NCI-H526 (cell line): ENCODE data around the gene FAM156A.
"Not testable (repeated sequence)": the region's sequence is repeated elsewhere in the genome, so short reads cannot be mapped to it uniquely, and the experiment has no call there.

Experiments
- DNase-seq, 2 experiments: peaks; one replicate each; lab custom pipeline; 2025; lab: John Stamatoyannopoulos, UW

The FAM156A gene

DNA sequence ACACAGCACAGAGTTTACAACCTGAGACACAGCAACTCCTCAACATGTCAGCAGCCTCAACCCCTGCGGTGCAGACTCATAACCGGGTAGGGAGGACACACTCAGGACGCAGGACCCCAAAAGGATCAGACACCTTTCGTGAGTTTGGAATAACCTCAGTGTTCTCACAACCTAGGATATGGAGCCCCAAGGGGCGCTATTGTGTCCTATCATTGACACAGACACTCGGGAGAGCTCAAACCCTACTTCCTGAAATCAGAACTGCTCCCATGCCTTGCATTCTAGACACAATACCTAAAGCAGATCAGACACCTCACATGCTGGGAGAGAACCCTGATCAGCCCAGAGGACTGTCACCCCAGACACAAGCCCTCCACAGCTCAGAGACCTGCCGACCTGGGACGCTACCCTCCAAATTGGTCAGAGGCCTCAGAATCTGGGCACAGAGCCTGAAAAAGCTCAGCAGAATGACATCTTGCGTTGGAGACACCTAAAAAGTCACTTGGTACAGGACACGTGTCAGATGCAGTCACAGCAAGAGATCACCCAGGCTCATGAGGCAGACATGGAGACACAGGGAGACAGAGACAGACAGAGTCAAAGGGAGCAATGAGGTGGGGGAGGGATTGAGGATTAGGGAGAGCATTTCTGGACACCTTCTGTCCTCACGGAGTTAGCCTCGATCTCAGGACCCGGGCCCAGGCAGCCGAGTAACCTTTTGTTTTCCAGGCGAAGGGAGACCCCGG is 8.8 kb upstream of the FAM156A start:
- not testable (repeated sequence) for DNase-seq

- DNase-seq: not testable (repeated sequence)
Observed at GRCh38 chrX:52958961-52959360, 643 bp upstream of the FAM156A start.

DNA sequence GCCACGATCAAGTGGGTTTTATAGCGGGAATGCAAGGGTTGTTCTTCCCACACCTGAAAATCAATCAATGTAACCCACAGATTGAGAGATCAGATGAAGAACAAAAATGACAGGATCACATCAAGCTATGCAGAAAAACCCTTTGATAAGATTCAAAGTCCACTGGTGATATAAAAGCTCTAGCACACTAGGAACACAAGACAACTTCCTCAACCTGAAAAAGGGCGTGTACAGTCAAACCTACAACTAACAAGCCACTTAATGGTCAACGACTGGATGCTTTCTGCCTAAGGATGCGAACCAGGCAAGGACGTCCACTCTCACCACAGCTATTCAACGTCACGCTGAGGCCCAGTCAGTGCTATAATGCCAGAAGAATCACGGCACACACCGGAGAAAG is 8.4 kb downstream of the FAM156A start:
- DNase-seq: not testable (repeated sequence)

DNA sequence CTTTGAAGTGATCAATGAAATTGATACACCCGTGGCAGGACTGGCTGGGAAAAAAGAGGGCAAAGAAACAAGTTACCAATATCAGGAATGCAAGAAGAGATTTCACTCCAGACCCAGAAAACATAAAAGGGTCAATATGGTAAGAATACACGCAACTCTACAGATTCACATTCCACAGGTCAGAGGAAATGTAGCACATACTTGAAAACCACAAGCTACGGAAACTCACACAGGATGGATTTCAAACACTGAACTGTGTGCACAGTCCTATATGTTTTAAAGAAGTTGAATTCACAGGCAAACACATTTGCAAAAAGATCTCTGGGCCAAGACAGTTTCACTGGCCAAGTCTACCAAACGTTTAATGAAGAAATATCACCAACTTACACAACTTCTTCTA is 9.0 kb downstream of the FAM156A start:
- not testable (repeated sequence) for DNase-seq

DNA sequence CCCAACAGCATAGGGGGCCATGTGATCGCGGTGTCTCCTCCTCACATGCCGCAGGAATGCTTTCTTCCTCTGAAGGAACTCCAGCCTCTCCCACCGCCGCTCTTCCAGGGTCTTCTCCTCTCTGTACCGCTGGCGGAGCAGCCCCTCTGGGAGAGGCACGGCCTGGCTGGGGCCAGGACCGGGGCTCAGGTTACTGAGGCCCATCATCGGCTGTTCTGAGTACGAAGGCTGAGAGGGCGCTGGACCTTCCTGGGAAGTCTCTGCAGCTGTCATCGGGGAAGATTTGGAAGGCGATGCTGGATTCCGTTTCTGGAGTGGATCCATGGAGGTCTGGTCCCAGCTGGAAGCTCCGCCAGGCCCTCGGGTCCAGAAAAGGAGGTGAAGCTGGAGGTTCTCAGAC is 10.1 kb downstream of the FAM156A start:
- DNase-seq: not testable (repeated sequence)

GRCh38 chrX:52947501-52947900 is 10.8 kb downstream of the FAM156A start:
- DNase-seq: not testable (repeated sequence)

GRCh38 chrX:52945838-52946494 is 12.4 kb downstream of the FAM156A start:
- DNase-seq: not testable (repeated sequence)

- DNase-seq: not testable (repeated sequence)
Observed at GRCh38 chrX:52941728-52942127, 16.6 kb downstream of the FAM156A start.

- DNase-seq: not testable (repeated sequence)
Observed at GRCh38 chrX:52940704-52941103, 17.6 kb downstream of the FAM156A start.

- not testable (repeated sequence) for DNase-seq
Observed at GRCh38 chrX:52935470-52935784, 22.9 kb downstream of the FAM156A start.

GRCh38 chrX:52934704-52935469 is 23.4 kb downstream of the FAM156A start:
- peak; percentile 89 to 96 for DNase-seq

GRCh38 chrX:52933976-52934703 is 24.2 kb downstream of the FAM156A start:
- no peak for DNase-seq

DNA sequence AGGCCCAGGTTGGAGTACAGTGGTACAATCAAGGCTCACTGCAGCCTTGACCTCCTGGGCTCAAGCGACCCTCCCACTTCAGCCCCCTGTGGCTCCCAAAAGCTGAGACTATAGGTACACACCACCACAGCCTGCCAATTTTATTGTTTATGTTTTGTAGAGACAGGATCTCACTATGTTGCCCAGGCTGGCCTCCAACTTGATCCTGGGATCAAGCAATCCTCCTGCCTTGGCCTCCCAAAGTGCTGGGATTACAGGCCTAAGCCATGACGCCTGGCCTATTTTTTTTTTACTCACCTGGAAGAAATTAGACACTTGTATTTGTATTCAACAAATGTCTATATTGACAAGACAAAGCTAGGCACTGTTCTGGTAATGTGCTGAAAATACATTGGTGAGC is 25.1 kb downstream of the FAM156A start:
- no peak for DNase-seq

DNA sequence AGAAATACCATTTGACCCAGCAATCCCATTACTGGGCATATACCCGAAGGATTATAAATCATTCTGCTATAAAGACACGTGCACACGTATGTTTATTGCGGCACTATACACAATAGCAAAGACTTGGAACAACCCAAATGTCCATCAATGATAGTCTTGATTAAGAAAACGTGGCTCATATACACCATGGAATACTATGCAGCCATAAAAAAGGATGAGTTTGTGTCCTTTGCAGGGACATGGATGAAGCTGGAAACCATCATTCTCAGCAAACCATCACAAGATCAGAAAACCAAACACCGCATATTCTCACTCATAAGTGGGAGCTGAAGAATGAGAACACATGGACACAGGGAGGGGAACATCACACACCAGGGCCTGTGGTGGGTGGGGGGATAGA is 28.1 kb downstream of the FAM156A start:
- not testable (repeated sequence) for DNase-seq

DNA sequence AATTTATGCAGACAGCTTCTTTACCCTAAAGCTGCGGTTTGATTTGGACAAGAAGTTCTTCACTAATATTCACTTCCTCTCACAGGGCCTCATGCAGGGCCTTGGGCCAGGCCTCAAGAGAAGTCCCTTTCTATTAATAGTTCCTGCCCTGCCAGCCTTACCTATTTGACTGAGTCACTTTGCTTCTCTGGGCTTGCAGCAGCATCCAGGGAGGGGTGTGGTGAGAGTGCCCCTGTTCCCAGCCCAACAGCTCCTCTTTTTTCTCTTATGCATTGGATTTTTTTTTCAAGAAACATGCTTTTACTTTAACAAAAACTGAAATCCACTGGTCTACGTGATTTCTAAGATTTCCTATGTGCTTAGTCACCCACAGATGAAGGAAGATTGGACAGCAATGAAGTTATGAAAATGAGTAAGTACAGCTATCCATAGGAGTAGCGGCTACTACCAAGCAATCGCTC is 34.5 kb downstream of the FAM156A start:
- DNase-seq: no peak

DNA sequence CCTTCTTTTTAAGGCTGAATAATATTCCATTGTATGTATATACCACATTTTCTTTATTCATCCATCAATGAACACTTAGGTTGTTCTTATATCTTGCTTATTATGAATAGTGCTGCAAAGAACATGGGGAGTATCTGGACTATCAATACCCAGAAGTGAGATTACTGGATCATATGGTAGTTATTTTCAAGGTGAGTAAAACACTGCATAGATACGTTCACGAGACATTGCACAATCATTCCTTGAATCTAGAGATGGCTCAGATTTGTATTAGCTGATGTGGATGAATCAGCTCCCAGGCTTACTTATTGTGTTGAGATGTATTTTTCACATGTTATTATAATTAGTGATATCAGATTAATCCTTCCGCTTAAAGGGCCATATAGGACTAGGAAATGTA is 43.6 kb downstream of the FAM156A start:
- DNase-seq: not testable (repeated sequence)

DNA sequence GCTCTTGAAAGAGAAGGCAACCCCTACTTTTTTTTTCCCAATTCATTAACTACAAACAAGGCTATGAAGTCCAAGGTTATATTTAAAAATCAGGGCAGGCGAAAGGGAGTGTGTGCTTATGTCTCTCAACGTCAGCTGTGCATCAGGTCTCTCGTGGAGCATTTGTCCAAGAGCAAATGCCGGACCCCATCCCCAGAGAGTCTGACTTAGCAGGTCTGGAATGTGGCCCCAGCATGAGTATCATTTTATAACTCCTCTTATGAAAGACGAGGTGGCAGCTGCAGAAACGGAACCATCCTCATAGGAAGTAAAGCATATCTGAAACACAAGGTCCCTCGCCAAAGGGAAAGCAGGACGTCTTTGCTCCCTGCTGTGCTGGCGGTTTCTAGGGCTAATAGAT is 44.6 kb downstream of the FAM156A start:
- not testable (repeated sequence) for DNase-seq

- DNase-seq: not testable (repeated sequence)
Observed at GRCh38 chrX:52909313-52909969, 48.9 kb downstream of the FAM156A start.

DNA sequence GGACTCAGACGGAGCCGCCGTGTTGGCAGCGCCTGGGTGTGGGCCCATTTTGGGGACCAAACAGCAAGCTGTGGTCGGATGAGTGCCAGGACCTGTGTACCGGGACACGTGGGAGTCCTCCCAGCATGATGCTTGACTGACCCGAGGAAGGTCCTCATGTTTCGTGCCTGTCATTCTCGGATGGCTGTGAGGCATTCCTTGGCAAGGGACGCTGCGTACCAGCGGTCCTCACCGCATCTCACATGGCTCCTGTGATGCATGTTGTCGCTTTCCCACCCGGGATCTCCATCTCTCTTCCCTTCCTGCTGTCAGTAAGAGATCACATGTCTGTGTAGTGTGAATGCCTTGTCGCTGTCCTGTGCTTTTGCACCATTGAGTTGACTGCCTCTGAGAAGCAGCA is 50.4 kb downstream of the FAM156A start:
- not testable (repeated sequence) for DNase-seq

DNA sequence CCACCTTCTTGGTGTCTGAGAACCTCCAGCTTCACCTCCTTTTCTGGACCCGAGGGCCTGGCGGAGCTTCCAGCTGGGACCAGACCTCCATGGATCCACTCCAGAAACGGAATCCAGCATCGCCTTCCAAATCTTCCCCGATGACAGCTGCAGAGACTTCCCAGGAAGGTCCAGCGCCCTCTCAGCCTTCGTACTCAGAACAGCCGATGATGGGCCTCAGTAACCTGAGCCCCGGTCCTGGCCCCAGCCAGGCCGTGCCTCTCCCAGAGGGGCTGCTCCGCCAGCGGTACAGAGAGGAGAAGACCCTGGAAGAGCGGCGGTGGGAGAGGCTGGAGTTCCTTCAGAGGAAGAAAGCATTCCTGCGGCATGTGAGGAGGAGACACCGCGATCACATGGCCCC is 51.2 kb downstream of the FAM156A start:
- DNase-seq: not testable (repeated sequence)

GRCh38 chrX:52906072-52906471 is 52.2 kb downstream of the FAM156A start:
- not testable (repeated sequence) for DNase-seq
